GM13977 (cell line): Measurements from ENCODE around the gene MELTF.
A peak's percentile ranks its signal among the peaks of the same experiment; 100 is the strongest.

Source experiments
- DNase-seq: peaks from one replicate; pipeline ENCODE4 v3.0.0; 2012; ENCODE audit warnings: low spot score
- in situ Hi-C: fragments of 300-500 bp; cut with MboI; formaldehyde crosslinking; loops from one replicate; pipeline ENCODE4 v1.12.0; 2022; ENCODE audit warnings: low sequenced_read_pairs, low pct_unique_long_range_greater_than_20kb, mixed read lengths, inconsistent platforms; ENCODE audit not compliant: unreplicated experiment
- TF ChIP-seq, protein P1 (sequence below): IDR thresholded peaks from 2 replicates; pipeline ENCODE4 v1.5.1; 2012; ENCODE audit warnings: mild to moderate bottlenecking, control low read depth; ENCODE audit not compliant: insufficient read depth; ENCODE audit errors: extremely low read depth, missing control alignments

The MELTF gene

DNA sequence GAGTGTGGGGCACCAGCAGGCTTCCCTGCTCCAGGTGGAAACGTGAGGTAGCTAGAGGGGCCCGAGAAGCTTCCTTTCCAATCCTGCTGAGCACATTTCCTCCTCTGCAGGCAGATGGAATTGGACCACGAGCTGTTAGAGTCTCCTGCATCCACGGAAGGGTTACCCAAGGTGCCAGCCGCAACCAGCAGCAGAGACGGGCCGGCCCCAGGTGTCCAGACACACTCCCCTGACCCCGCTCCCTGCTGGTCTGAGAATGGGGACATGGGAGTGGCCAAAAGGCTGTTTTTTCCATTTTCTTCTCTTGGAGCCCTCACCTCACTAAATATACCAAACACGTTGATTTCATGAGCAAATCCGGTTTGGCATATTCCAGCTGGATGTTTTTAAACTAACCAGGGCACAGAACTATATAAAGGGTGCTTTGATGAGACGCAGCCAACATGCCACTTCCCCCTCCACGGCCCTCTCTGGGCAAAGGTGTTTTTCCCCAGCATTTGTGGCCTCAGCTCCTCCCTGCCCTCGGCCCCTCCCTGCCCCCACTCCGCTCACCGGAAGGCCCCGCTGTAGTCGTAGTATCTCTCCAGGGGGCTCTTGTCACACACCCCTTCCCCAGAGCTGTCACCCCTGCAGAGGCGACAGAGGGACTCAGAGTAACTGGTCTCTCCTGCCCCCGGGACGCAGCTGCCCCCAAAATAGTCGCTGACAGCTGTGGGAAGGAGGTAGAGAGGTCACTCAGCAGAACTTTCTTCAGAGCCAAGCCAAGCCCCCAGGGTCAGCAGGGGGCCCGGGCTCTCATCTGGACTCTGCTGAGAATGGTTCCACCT, 7.0 kb downstream of the MELTF start:
- TF ChIP-seq, protein P1, sequence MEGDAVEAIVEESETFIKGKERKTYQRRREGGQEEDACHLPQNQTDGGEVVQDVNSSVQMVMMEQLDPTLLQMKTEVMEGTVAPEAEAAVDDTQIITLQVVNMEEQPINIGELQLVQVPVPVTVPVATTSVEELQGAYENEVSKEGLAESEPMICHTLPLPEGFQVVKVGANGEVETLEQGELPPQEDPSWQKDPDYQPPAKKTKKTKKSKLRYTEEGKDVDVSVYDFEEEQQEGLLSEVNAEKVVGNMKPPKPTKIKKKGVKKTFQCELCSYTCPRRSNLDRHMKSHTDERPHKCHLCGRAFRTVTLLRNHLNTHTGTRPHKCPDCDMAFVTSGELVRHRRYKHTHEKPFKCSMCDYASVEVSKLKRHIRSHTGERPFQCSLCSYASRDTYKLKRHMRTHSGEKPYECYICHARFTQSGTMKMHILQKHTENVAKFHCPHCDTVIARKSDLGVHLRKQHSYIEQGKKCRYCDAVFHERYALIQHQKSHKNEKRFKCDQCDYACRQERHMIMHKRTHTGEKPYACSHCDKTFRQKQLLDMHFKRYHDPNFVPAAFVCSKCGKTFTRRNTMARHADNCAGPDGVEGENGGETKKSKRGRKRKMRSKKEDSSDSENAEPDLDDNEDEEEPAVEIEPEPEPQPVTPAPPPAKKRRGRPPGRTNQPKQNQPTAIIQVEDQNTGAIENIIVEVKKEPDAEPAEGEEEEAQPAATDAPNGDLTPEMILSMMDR: no peak
- in situ Hi-C loops: loop anchor here (25.0 kb wide), 2 partner anchors 165 to 490 kb away; no protein-coding TSS in a partner anchor
- peak; percentile 52 for DNase-seq

DNA sequence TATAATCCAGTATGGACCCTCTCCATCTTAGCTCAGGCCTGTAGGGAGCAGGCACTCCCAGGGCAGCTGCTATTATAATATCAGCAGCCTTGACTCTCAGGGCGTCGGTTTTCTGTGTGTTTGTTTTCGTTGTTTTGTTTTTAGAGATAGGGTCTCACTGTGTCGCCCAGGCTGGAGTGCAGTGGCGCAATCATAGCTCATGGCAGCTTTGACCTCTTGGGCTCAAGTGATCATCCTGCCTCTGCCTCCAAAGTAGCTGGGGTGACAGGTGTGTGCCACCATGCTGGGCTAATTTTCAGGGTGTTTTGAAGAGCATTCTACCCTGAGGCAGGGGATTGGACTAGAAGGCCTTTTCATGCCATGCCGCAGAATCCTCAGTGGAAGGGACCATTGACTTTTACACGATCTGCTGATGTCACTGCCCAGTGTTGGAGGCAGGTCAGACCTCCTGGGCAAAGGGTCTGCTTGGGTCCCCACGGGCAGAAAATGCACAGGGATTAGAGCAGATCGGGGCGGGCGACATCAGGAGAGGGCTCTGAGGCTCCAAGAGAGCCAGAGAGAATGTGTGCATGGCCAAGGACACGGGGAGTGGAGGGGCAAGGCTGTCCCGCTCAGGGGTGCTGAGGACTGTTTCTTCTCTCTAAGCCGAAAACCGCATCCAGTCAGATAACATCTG, 7.8 kb downstream of the MELTF start:
- TF ChIP-seq, protein P1: no peak
- in situ Hi-C loops: loop anchor here (25.0 kb wide), 2 partner anchors 165 to 490 kb away; no protein-coding TSS in a partner anchor
- no peak for DNase-seq

DNA sequence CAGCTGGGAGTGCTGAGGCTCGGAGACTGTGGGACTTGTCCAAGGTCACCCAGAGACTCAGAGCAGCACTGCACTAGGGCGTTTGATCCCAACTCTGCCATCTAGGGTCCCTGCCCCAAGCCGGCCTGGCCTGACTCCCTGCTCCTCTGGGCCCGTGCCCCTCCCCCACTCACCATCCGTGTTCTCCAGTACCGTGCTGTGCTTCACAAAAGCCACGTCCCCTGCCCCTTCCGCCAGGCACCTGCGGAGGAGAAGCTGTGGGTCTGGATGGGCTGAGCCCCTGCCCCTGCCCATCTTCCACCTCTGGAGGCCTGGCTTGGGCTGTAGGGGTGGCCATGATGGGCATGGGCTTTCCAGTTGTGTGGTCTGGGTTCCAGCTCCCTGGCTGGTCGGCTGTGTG, 8.4 kb downstream of the MELTF start:
- in situ Hi-C loops: loop anchor here (25.0 kb wide), 2 partner anchors 166 to 491 kb away; no protein-coding TSS in a partner anchor
- TF ChIP-seq, protein P1: no peak
- DNase-seq: peak; percentile 10

DNA sequence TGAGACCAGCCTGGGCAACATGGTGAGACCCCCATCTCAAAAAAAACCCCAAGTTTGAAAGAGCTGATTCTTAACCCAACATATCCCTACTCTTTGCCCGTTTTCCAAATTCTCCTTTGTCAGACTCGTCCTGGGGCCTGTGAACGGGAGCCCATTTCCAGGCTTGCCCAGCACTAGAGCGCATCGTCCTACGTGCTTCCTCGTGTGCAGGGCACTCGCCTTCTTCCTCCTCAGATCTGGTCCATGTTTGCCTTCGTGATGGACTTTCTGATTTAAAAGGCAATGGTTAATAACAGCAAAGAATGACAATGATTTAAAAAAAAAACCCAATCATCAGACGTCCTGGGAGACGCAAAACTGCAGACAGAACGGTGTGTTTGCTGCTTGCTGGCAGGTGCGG, 10.1 kb downstream of the MELTF start:
- TF ChIP-seq, protein P1: no peak
- in situ Hi-C loops: loop anchor here (25.0 kb wide), 2 partner anchors 168 to 493 kb away; no protein-coding TSS in a partner anchor
- DNase-seq: no peak

DNA sequence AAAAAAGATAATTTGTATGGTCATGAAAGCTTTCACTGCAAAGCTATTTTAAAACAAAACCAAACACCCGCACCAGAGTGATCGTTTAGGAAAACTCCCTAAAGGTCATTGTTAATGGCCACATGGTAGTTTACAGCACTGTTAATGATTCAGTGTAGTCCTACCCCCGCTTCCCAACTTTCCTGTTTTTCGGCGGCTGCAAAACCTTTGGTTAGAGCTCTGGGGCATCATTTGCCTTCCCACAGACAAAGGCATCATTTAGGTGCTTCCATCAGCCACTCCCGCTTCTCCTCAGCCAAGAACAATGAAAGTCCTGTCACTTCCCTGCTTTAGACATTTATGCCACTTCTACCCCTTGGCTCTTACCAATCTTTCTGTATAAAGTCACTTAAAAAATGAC, 10.6 kb downstream of the MELTF start:
- DNase-seq: no peak
- in situ Hi-C loops: loop anchor here (25.0 kb wide), 2 partner anchors 168 to 493 kb away; no protein-coding TSS in a partner anchor
- TF ChIP-seq, protein P1: no peak

DNA sequence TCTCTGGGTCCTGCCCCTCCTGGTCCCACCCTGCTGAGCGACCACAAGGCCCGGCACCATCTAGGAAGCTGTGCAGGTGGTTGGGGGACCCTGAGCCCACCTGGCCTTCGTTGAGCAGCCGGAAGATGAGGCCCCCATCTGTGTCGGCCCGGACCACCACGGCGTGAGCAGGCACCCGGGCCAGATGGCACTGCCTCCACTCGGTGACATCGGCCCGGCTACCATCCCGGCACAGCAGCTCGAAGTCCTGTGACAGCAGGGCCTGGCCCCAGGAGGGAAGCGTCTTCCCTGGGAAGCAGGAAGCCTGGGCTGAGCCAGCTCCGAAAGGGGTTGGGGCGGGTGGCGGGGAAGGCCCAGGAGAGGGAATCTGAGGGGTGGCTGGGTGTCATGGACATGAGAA, 12.6 kb downstream of the MELTF start:
- in situ Hi-C loops: loop anchor here (25.0 kb wide), 2 partner anchors 170 to 495 kb away; no protein-coding TSS in a partner anchor
- TF ChIP-seq, protein P1: no peak
- no peak for DNase-seq
